IPS-20b (cell line): ENCODE results near the gene PRAC1.
A peak's percentile ranks its signal among the peaks of the same experiment; 100 is the strongest.
"Not testable (repeated sequence)": the region's sequence is repeated elsewhere in the genome, so short reads cannot be mapped to it uniquely, and the experiment has no call there.

ENCODE experiments used
- H3K27ac ChIP-seq: one replicate; pipeline ENCODE4 v1.5.1; 2013; ENCODE audit warnings: low read length
- H3K27me3 ChIP-seq: 2 replicates; pipeline ENCODE4 v1.6.1; 2013; ENCODE audit warnings: mild to moderate bottlenecking, low read length, inconsistent platforms; ENCODE audit not compliant: insufficient read depth
- H3K36me3 ChIP-seq: 2 replicates; pipeline ENCODE4 v1.6.1; 2013; ENCODE audit warnings: low read depth, mild to moderate bottlenecking, inconsistent platforms, low read length, moderate library complexity; ENCODE audit not compliant: insufficient read depth
- H3K4me1 ChIP-seq: 2 replicates; pipeline ENCODE4 v1.6.1; 2013; ENCODE audit warnings: mild to moderate bottlenecking, control low read depth, inconsistent platforms, low read length, moderate library complexity; ENCODE audit not compliant: insufficient read depth
- H3K4me3 ChIP-seq: 2 replicates; pipeline ENCODE4 v1.5.1; 2013; ENCODE audit warnings: mild to moderate bottlenecking, low read length, inconsistent platforms
- H3K9ac ChIP-seq: 2 replicates; pipeline ENCODE4 v1.6.1; 2013; ENCODE audit warnings: low read depth, mild to moderate bottlenecking, inconsistent platforms, low read length, moderate library complexity
- H3K9me3 ChIP-seq: 2 replicates; pipeline ENCODE4 v1.6.1; 2013; ENCODE audit warnings: mild to moderate bottlenecking, low read depth, low read length, inconsistent platforms; ENCODE audit not compliant: insufficient read depth

The PRAC1 gene

GRCh38 chr17:48722915-48723422 lies 651 bp upstream of the PRAC1 start, which contains the start of gene PRAC2:
PRAC2 (plus strand) TSS chr17:48723185; CDS start chr17:48724411, 1,226 bp downstream.
- Histone ChIP-seq H3K36me3 (no peaks in the 10 kb centered on the region), H3K4me1 (peaks cover 21% of the 10 kb centered on the region), H3K9me3 (peaks cover 7% of the 10 kb centered on the region; the same call in 1 of the 2 replicates), H3K27me3 (peaks cover 100% of the 10 kb centered on the region), H3K9ac (no peak within 1 kb of the TSS), H3K27ac (no peak within 1 kb of the TSS), H3K4me3 (peak within 1 kb of the TSS; percentile 42)

- Histone ChIP-seq H3K4me3 (no peak overlapping the region), H3K27me3 (peaks cover 100% of the 10 kb centered on the region), H3K9me3 (peaks cover 4% of the 10 kb centered on the region; the same call in 1 of the 2 replicates), H3K9ac (no peak overlapping the region), H3K36me3 (no peaks in the 10 kb centered on the region), H3K4me1 (peaks cover 21% of the 10 kb centered on the region), H3K27ac (no peak overlapping the region)
Observed at GRCh38 chr17:48721009-48721402, 1.3 kb downstream of the PRAC1 start.

- H3K9ac ChIP-seq: no peak overlapping the region
- H3K27me3 ChIP-seq: peaks cover 100% of the 10 kb centered on the region
- H3K36me3 ChIP-seq: no peaks in the 10 kb centered on the region
- H3K9me3 ChIP-seq: peaks cover 4% of the 10 kb centered on the region; the same call in 1 of the 2 replicates
- no peak overlapping the region; the same call in 1 of the 2 replicates for H3K4me3 ChIP-seq
- peaks cover 21% of the 10 kb centered on the region for H3K4me1 ChIP-seq
- H3K27ac ChIP-seq: no peak overlapping the region
Observed at GRCh38 chr17:48720266-48721008, 1.9 kb downstream of the PRAC1 start.

- H3K9ac ChIP-seq: no peak overlapping the region
- H3K4me1 ChIP-seq: peaks cover 21% of the 10 kb centered on the region
- H3K9me3 ChIP-seq: no peaks in the 10 kb centered on the region; the same call in 1 of the 2 replicates
- H3K27ac ChIP-seq: no peak overlapping the region
- H3K36me3 ChIP-seq: no peaks in the 10 kb centered on the region
- peak overlapping the region; percentile 59 for H3K4me3 ChIP-seq
- H3K27me3 ChIP-seq: peaks cover 100% of the 10 kb centered on the region
Observed at GRCh38 chr17:48719642-48720265, 2.6 kb downstream of the PRAC1 start.

- no peak overlapping the region for H3K9ac ChIP-seq
- H3K4me3 ChIP-seq: peak overlapping the region; percentile 59
Observed at GRCh38 chr17:48718761-48719641, 3.3 kb downstream of the PRAC1 start.

GRCh38 chr17:48718227-48718760 lies 4.0 kb downstream of the PRAC1 start:
- Histone ChIP-seq H3K27me3 (peaks cover 100% of the 10 kb centered on the region), H3K27ac (no peak overlapping the region), H3K36me3 (no peaks in the 10 kb centered on the region), H3K9ac (no peak overlapping the region), H3K9me3 (no peaks in the 10 kb centered on the region), H3K4me3 (peak overlapping the region; percentile 59), H3K4me1 (peaks cover 21% of the 10 kb centered on the region)

More at GRCh38 chr17:48718761-48719641, 3.3 kb downstream of the PRAC1 start:
- Histone ChIP-seq H3K27ac (no peak overlapping the region), H3K36me3 (no peaks in the 10 kb centered on the region), H3K27me3 (peaks cover 100% of the 10 kb centered on the region), H3K9me3 (no peaks in the 10 kb centered on the region), H3K4me1 (peaks cover 21% of the 10 kb centered on the region)

- Histone ChIP-seq H3K27ac (no peak overlapping the region), H3K4me1 (peaks cover 19% of the 10 kb centered on the region), H3K4me3 (peak overlapping the region; percentile 59; the same call in 1 of the 2 replicates), H3K36me3 (no peaks in the 10 kb centered on the region), H3K9ac (no peak overlapping the region), H3K9me3 (no peaks in the 10 kb centered on the region), H3K27me3 (peaks cover 100% of the 10 kb centered on the region)
Observed at GRCh38 chr17:48717367-48718226, 4.7 kb downstream of the PRAC1 start.

GRCh38 chr17:48716549-48716948 lies 5.8 kb downstream of the PRAC1 start:
- H3K9ac ChIP-seq, H3K9me3 ChIP-seq, H3K4me3 ChIP-seq, H3K27ac ChIP-seq, H3K36me3 ChIP-seq: not testable (repeated sequence)
- Histone ChIP-seq H3K27me3 (peaks cover 99% of the 10 kb centered on the region), H3K4me1 (peaks cover 19% of the 10 kb centered on the region)

- Histone ChIP-seq H3K36me3 (no peaks in the 10 kb centered on the region), H3K4me1 (peaks cover 19% of the 10 kb centered on the region), H3K27ac (no peak overlapping the region), H3K4me3 (no peak overlapping the region), H3K27me3 (peaks cover 99% of the 10 kb centered on the region), H3K9ac (no peak overlapping the region), H3K9me3 (no peaks in the 10 kb centered on the region)
Observed at GRCh38 chr17:48715496-48716399, 6.6 kb downstream of the PRAC1 start.

GRCh38 chr17:48711128-48711527 lies 11.2 kb downstream of the PRAC1 start:
- no peaks in the 10 kb centered on the region for H3K36me3 ChIP-seq
- H3K4me1 ChIP-seq: no peaks in the 10 kb centered on the region
- peaks cover 90% of the 10 kb centered on the region for H3K27me3 ChIP-seq

More at GRCh38 chr17:48711128-48711527, 11.2 kb downstream of the PRAC1 start:
- H3K4me3 ChIP-seq: no peak overlapping the region
- H3K9me3 ChIP-seq: no peaks in the 10 kb centered on the region
- no peak overlapping the region for H3K27ac ChIP-seq
- no peak overlapping the region for H3K9ac ChIP-seq
